Measurements from ENCODE around the gene FAM221A. TPM values are rescaled to one million over a fixed set of nuclear protein-coding genes. Genes with fewer than 3 reads are reported as not detected.

FAM221A gene, protein sequence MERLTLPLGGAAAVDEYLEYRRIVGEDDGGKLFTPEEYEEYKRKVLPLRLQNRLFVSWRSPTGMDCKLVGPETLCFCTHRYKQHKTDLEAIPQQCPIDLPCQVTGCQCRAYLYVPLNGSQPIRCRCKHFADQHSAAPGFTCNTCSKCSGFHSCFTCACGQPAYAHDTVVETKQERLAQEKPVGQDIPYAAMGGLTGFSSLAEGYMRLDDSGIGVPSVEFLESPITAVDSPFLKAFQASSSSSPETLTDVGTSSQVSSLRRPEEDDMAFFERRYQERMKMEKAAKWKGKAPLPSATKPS
- total RNA-seq (2021; fragmentation: NEBNext Ultra II Directional; extraction: Animal tissue kit (Norgen Biotek cat#: 25700)) (20.3 and 21.5 TPM in 2 replicates), polyA plus RNA-seq (2011; rRNA removed) (22.0 and 39.0 TPM in 2 replicates), polyA minus RNA-seq (2011; rRNA and poly(A)+ RNA removed) (67.4 and 71.1 TPM in 2 replicates)
- polyA plus RNA-seq (2011; cell fraction: cytosol; rRNA removed): 36.0 TPM
- 26.5 TPM for polyA plus RNA-seq (2011; cell fraction: nucleus; rRNA removed)
- polyA plus RNA-seq (2012, experiment 1 of 2): 27.0 to 32.2 TPM (median 29.5 TPM) in 4 replicates
- 9.9 TPM for polyA plus RNA-seq (2012, experiment 2 of 2)
- 10.4 TPM for polyA plus RNA-seq (2013, experiment 1 of 2)
- 9.0 TPM for polyA plus RNA-seq (2013, experiment 2 of 2)
- polyA minus RNA-seq (2011; cell fraction: cytosol; rRNA and poly(A)+ RNA removed): 18.8 TPM
- 30.4 TPM for polyA minus RNA-seq (2011; cell fraction: nucleus; rRNA and poly(A)+ RNA removed)
- long read RNA-seq, experiment 1, partial matches to known transcripts: 1 of 10 reads
- long read RNA-seq, experiment 1, other reads (novel, unspliced or antisense): 5 of 10 reads
- long read RNA-seq, experiment 2, transcript FAM221A-204 (5 exons, 1,136 nt): minor isoform, 9 of 53 reads
- long read RNA-seq, experiment 2, transcript FAM221A-201 (7 exons, 1,472 nt): minor isoform, 5 of 53 reads
- long read RNA-seq, experiment 2, transcript FAM221A-202 (6 exons, 888 nt): major isoform, 22 of 53 reads
- long read RNA-seq, experiment 2, partial matches to known transcripts: 0 of 53 reads
- long read RNA-seq, experiment 2, other reads (novel, unspliced or antisense): 17 of 53 reads

GRCh38 chr7:23679898-23680413, at the start of gene FAM221A:
FAM221A (plus strand) TSS chr7:23680199; CDS start chr7:23680219, 20 bp downstream.
- 2% methylated on average over 42 of the region's 53 CpGs; no CpG with 5 or more reads in 1 of the 2 experiments for WGBS, 2 experiments (ENCODE audit: extremely low coverage in 1 of 2, insufficient coverage in 1 of 2, insufficient read length in 1 of 2, insufficient replicate concordance in 2 of 2, low coverage in 1 of 2, low lambda C conversion rate in 2 of 2, missing lambda C conversion rate in 1 of 2)
- Histone ChIP-seq H4K91ac (replicated peaks; ENCODE audit: insufficient read length, low read length) (no peak within 1 kb of the TSS), H2BK15ac (ENCODE audit: low read length) (no peak within 1 kb of the TSS), H3K9me3 (ENCODE audit: insufficient read depth in 2 of 2, low read depth in 1 of 2, low read length in 1 of 2) (no peaks in the 10 kb centered on the region; a peak in 1 of 4 replicates), H3K79me1 (ENCODE audit: low read depth, low read length) (no peaks in the 10 kb centered on the region), H4K8ac (ENCODE audit: extremely low read depth, insufficient read depth, low read length) (peak within 1 kb of the TSS; percentile 95), H3K4ac (replicated peaks; ENCODE audit: insufficient read length, low read depth, low read length) (no peak within 1 kb of the TSS), H2BK5ac (ENCODE audit: low read depth, low read length) (no peak within 1 kb of the TSS; the same call in 1 of the 2 replicates), H3K9ac (replicated peaks in 1 of 4; ENCODE audit: extremely low read depth in 1 of 4, low read depth in 3 of 4, low read length in 3 of 4) (peak within 1 kb of the TSS; percentile 71 to 83 (median 78)), H3K27ac (ENCODE audit: low read depth, low read length) (peak within 1 kb of the TSS; percentile 53; the same call in 1 of the 2 replicates), H3K14ac (ENCODE audit: insufficient read length) (no peak within 1 kb of the TSS), H3K23me2 (ENCODE audit: low read depth, low read length) (no peaks in the 10 kb centered on the region; the same call in 1 of the 2 replicates), H4K5ac (ENCODE audit: insufficient read length, low read depth, low read length) (peak within 1 kb of the TSS; percentile 53), H2BK20ac (ENCODE audit: low read length) (no peak within 1 kb of the TSS; the same call in 1 of the 2 replicates), H4K20me1 (replicated peaks in 1 of 2; ENCODE audit: control insufficient read depth in 1 of 2, insufficient read depth in 2 of 2, low read length in 2 of 2) (no peaks in the 10 kb centered on the region), H3K4me1 (replicated peaks in 1 of 4; ENCODE audit: control insufficient read depth in 3 of 4, insufficient read depth in 4 of 4, low read length in 3 of 4) (peaks cover 0 to 2% (median 0%) of the 10 kb centered on the region in 4 experiments; a peak in 3 of 7 replicates), H3K56ac (replicated peaks; ENCODE audit: insufficient read length, low read depth, low read length) (peak within 1 kb of the TSS; percentile 34), H3K4me2 (ENCODE audit: insufficient read depth in 1 of 2, low read depth in 2 of 2, low read length in 2 of 2) (peak within 1 kb of the TSS; percentile 56 to 81), H3K18ac (ENCODE audit: extremely low read depth, low read length) (peak within 1 kb of the TSS; percentile 68; the same call in 1 of the 2 replicates), H3K27me3 (replicated peaks in 1 of 4; ENCODE audit: control insufficient read depth in 3 of 4, extremely low read depth in 1 of 4, insufficient read depth in 3 of 4, low read length in 3 of 4) (peaks cover 0 to 3% (median 2%) of the 10 kb centered on the region in 4 experiments; a peak in 2 of 7 replicates), H2AFZ (ENCODE audit: low read length) (no peak within 1 kb of the TSS), H3K4me3 (ENCODE audit: extremely low read depth in 1 of 4, insufficient read depth in 2 of 4, low read depth in 3 of 4, low read length in 4 of 4) (peak within 1 kb of the TSS; percentile 56 to 87 (median 77)), H3K79me2 (ENCODE audit: control insufficient read depth in 1 of 2, insufficient read depth in 2 of 2, low read length in 2 of 2) (peaks cover 0 to 37% of the 10 kb centered on the region in 2 experiments; a peak in 3 of 4 replicates), H3K23ac (ENCODE audit: insufficient read length) (no peak within 1 kb of the TSS), H2AK5ac (ENCODE audit: low read depth, low read length) (no peak within 1 kb of the TSS), H2BK120ac (replicated peaks; ENCODE audit: low read depth, low read length) (no peak within 1 kb of the TSS), H3K36me3 (ENCODE audit: control insufficient read depth in 2 of 4, insufficient read depth in 4 of 4, low read length in 3 of 4) (peaks cover 0 to 9% (median 0%) of the 10 kb centered on the region in 4 experiments; a peak in 3 of 8 replicates), H2BK12ac (ENCODE audit: low read depth, low read length) (no peak within 1 kb of the TSS)
- ChIA-PET CTCF (ENCODE audit: partially characterized antibody) (interaction anchor here (0.7 to 3.6 kb wide), 10 partner anchors 12 to 1061 kb away, joined by 3 to 13 read pairs (median 4); no protein-coding TSS in a partner anchor), POLR2A (ENCODE audit: partially characterized antibody) (interaction anchor here (0.7 to 4.3 kb wide), 9 partner anchors 13 to 1921 kb away, joined by 3 to 27 read pairs (median 4); partner anchors contain the start of gene CCDC126)
- peak; percentile 80 to 86 for DNase-seq (ENCODE audit: low read depth in 1 of 2, low spot score in 2 of 2)
- FAIRE-seq: no peak
- TF ChIP-seq EGR1 (IDR thresholded peaks at IDR 0.05; ENCODE audit: borderline replicate concordance, low read depth, low read length) (no peak), CEBPB (IDR thresholded peaks at IDR 0.05; ENCODE audit: low read depth, low read length) (no peak), BCL11A (IDR thresholded peaks at IDR 0.05; ENCODE audit: low read depth in 2 of 2, low read length in 2 of 2) (no peak), CTBP2 (IDR thresholded peaks at IDR 0.05; ENCODE audit: borderline replicate concordance, insufficient read depth, insufficient read length, low read length) (no peak), SIX5 (IDR thresholded peaks at IDR 0.05; ENCODE audit: low read depth, low read length) (no peak)
- TF ChIP-seq, protein P1, sequence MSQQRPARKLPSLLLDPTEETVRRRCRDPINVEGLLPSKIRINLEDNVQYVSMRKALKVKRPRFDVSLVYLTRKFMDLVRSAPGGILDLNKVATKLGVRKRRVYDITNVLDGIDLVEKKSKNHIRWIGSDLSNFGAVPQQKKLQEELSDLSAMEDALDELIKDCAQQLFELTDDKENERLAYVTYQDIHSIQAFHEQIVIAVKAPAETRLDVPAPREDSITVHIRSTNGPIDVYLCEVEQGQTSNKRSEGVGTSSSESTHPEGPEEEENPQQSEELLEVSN (IDR thresholded peaks at IDR 0.05): peak; percentile 99

Data from H1 (cell line).